ENCODE data around the gene PLSCR1. TPM values are rescaled to one million over a fixed set of nuclear protein-coding genes. Genes with fewer than 3 reads are reported as not detected.
A peak's percentile ranks its signal among the peaks of the same experiment; 100 is the strongest.

The PLSCR1 gene
- total and polyA plus RNA-seq, 9 of the 15 experiments (the other 6 are each of a cell fraction or from before 2014, with no cell fraction given), result 40.6 to 122 (median 69.1) TPM

DNA sequence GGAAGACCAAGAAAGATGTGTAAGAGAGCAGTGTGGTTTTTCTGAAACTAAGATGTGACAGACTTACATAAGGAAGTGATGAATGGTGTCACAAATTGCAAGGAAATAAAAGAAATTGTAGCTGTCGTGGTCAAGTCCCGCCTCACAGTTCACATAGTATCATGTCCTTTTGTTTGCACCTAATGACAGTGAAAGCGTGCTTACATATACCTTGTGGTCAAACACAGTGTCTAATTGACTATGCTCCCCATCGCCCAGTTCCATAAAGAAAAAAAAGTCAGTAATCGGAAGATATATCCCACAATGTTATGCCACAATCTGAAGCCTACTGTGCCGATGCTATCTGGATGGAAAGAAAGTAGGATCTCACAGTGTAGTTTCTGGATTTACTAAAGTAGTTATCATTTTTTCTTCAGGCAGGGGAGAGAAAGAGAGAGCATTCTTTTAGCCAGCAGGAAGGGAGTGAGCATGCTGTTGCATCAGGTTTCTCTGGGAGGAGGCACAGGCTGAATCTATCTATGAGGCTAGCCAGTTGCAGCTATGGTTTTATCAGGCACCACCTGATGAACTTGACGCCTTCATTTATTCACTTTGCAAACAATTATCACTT, 9.8 kb upstream of the PLSCR1 start (continued):
- TF ChIP-seq ESRRB (CRISPR knock-in tag; IDR thresholded peaks at IDR 0.05; ENCODE audit: borderline replicate concordance) (no peak), ASH1L (IDR thresholded peaks at IDR 0.05; ENCODE audit: borderline replicate concordance, low read depth, partially characterized antibody) (no peak), ARHGAP35 (IDR thresholded peaks at IDR 0.05; ENCODE audit: partially characterized antibody) (no peak), FUS (optimal IDR thresholded peaks at IDR 0.05; ENCODE audit: low read depth, low read length) (no peak), CBX3 (IDR thresholded peaks at IDR 0.05; ENCODE audit: borderline replicate concordance in 1 of 2, low read length in 2 of 2) (no peak), ZNF121 (CRISPR knock-in tag; conservative IDR thresholded peaks at IDR 0.05) (no peak), NR2C2 (CRISPR knock-in tag; IDR thresholded peaks at IDR 0.05) (no peak), NR2C2 (tag; IDR thresholded peaks at IDR 0.05) (peak; percentile 52; the same call in 1 of the 2 replicates), RCOR1 (IDR thresholded peaks at IDR 0.05; ENCODE audit: borderline replicate concordance in 1 of 2, low read depth in 2 of 2, low read length in 2 of 2) (peak in 1 of 2 experiments; percentile 46; a peak in 1 of 4 replicates), SRSF9 (IDR thresholded peaks at IDR 0.05; ENCODE audit: borderline replicate concordance, low read depth, low read length) (no peak), PHF21A (IDR thresholded peaks at IDR 0.05; ENCODE audit: borderline replicate concordance, low read depth) (no peak), SIRT6 (IDR thresholded peaks at IDR 0.05; ENCODE audit: low read depth, low read length) (no peak), HOXB6 (CRISPR knock-in tag; IDR thresholded peaks at IDR 0.05; ENCODE audit: borderline replicate concordance) (no peak), ZNF324 (CRISPR knock-in tag; IDR thresholded peaks at IDR 0.05) (no peak), SAFB2 (IDR thresholded peaks at IDR 0.05; ENCODE audit: borderline replicate concordance, low read depth, low read length, severe bottlenecking) (no peak), MTA2 (IDR thresholded peaks at IDR 0.05; ENCODE audit: low read depth) (peak; percentile 31; the same call in 1 of the 2 replicates), SMARCA4 (IDR thresholded peaks at IDR 0.05) (peak; percentile 71), ZBED1 (IDR thresholded peaks at IDR 0.05) (no peak), SMARCC2 (IDR thresholded peaks at IDR 0.05; ENCODE audit: low read depth) (peak; percentile 21; the same call in 1 of the 2 replicates), STAG1 (CRISPR knock-in tag; IDR thresholded peaks at IDR 0.05; ENCODE audit: borderline replicate concordance) (no peak), ILK (tag; IDR thresholded peaks at IDR 0.05; ENCODE audit: borderline replicate concordance, low read depth) (no peak)
- TF ChIP-seq, protein P1, sequence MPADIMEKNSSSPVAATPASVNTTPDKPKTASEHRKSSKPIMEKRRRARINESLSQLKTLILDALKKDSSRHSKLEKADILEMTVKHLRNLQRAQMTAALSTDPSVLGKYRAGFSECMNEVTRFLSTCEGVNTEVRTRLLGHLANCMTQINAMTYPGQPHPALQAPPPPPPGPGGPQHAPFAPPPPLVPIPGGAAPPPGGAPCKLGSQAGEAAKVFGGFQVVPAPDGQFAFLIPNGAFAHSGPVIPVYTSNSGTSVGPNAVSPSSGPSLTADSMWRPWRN (IDR thresholded peaks at IDR 0.05; ENCODE audit: low read depth), result no peak
- TF ChIP-seq, protein P2, sequence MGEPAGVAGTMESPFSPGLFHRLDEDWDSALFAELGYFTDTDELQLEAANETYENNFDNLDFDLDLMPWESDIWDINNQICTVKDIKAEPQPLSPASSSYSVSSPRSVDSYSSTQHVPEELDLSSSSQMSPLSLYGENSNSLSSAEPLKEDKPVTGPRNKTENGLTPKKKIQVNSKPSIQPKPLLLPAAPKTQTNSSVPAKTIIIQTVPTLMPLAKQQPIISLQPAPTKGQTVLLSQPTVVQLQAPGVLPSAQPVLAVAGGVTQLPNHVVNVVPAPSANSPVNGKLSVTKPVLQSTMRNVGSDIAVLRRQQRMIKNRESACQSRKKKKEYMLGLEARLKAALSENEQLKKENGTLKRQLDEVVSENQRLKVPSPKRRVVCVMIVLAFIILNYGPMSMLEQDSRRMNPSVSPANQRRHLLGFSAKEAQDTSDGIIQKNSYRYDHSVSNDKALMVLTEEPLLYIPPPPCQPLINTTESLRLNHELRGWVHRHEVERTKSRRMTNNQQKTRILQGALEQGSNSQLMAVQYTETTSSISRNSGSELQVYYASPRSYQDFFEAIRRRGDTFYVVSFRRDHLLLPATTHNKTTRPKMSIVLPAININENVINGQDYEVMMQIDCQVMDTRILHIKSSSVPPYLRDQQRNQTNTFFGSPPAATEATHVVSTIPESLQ (CRISPR knock-in tag; IDR thresholded peaks at IDR 0.05), result no peak
- TF ChIP-seq, protein P3, sequence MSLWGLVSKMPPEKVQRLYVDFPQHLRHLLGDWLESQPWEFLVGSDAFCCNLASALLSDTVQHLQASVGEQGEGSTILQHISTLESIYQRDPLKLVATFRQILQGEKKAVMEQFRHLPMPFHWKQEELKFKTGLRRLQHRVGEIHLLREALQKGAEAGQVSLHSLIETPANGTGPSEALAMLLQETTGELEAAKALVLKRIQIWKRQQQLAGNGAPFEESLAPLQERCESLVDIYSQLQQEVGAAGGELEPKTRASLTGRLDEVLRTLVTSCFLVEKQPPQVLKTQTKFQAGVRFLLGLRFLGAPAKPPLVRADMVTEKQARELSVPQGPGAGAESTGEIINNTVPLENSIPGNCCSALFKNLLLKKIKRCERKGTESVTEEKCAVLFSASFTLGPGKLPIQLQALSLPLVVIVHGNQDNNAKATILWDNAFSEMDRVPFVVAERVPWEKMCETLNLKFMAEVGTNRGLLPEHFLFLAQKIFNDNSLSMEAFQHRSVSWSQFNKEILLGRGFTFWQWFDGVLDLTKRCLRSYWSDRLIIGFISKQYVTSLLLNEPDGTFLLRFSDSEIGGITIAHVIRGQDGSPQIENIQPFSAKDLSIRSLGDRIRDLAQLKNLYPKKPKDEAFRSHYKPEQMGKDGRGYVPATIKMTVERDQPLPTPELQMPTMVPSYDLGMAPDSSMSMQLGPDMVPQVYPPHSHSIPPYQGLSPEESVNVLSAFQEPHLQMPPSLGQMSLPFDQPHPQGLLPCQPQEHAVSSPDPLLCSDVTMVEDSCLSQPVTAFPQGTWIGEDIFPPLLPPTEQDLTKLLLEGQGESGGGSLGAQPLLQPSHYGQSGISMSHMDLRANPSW (CRISPR knock-in tag; IDR thresholded peaks at IDR 0.05), result no peak

All from K562 (cell line).